HepG2 (cell line): ENCODE results near the gene CIAO3. TPM values are rescaled to one million over a fixed set of nuclear protein-coding genes. Genes with fewer than 3 reads are reported as not detected.

Experiments
- ARID4A ChIP-seq: sonication (generic); formaldehyde crosslinking; IDR thresholded peaks from 2 replicates; pipeline ENCODE4 v1.5.0; 2020; ENCODE audit warnings: mild to moderate bottlenecking, missing genetic modification reagents, borderline replicate concordance
- GPBP1L1 ChIP-seq: sonication (generic); formaldehyde crosslinking; IDR thresholded peaks from 2 replicates; pipeline ENCODE4 v1.5.0; 2020; ENCODE audit warnings: mild to moderate bottlenecking, missing genetic modification reagents
- GTF2F1 ChIP-seq: fragments of 150-350 bp; IDR thresholded peaks from 2 replicates; pipeline ENCODE4 v1.6.1; 2014; ENCODE audit warnings: low read length
- KLF13 ChIP-seq: sonication (generic); formaldehyde crosslinking; IDR thresholded peaks from 2 replicates; pipeline ENCODE4 v1.4.0; 2020; ENCODE audit warnings: mild to moderate bottlenecking, missing genetic modification reagents
- NBN ChIP-seq: fragments of 450-650 bp; conservative IDR thresholded peaks from 2 replicates; pipeline ENCODE4 v1.6.1; 2017
- NR0B2 ChIP-seq: sonication (generic); formaldehyde crosslinking; IDR thresholded peaks from 2 replicates; pipeline ENCODE4 v1.4.0; 2020; ENCODE audit warnings: mild to moderate bottlenecking, missing genetic modification reagents
- PITX1 ChIP-seq: sonication (generic); formaldehyde crosslinking; IDR thresholded peaks from 2 replicates; pipeline ENCODE4 v1.5.1; 2020; ENCODE audit warnings: mild to moderate bottlenecking, missing genetic modification reagents
- TFDP2 ChIP-seq: sonication (generic); formaldehyde crosslinking; IDR thresholded peaks from 2 replicates; pipeline ENCODE4 v1.4.0; 2020; ENCODE audit warnings: missing genetic modification reagents
- TSC22D2 ChIP-seq: sonication (generic); formaldehyde crosslinking; IDR thresholded peaks from 2 replicates; pipeline ENCODE4 v1.5.1; 2020; ENCODE audit warnings: missing genetic modification reagents, mild to moderate bottlenecking, borderline replicate concordance
- XRCC5 ChIP-seq: fragments of 200-400 bp; formaldehyde crosslinking; optimal IDR thresholded peaks from 2 replicates; pipeline ENCODE3; 2017; ENCODE audit warnings: mild to moderate bottlenecking, low read length
- ZBED4 ChIP-seq: sonication (generic); formaldehyde crosslinking; IDR thresholded peaks from 2 replicates; pipeline ENCODE4 v1.4.0; 2020; ENCODE audit warnings: missing genetic modification reagents, borderline replicate concordance
- ZBTB42 ChIP-seq: sonication (generic); formaldehyde crosslinking; IDR thresholded peaks from 2 replicates; pipeline ENCODE4 v1.5.0; 2020; ENCODE audit warnings: mild to moderate bottlenecking, missing genetic modification reagents
- ZNF530 ChIP-seq: sonication (generic); formaldehyde crosslinking; IDR thresholded peaks from 2 replicates; pipeline ENCODE4 v1.5.0; 2020; ENCODE audit warnings: low read depth, mild to moderate bottlenecking, missing genetic modification reagents
- ZNF749 ChIP-seq: sonication (generic); formaldehyde crosslinking; IDR thresholded peaks from 2 replicates; pipeline ENCODE4 v1.8.0; 2022; ENCODE audit warnings: mild to moderate bottlenecking, missing genetic modification reagents, moderate library complexity, borderline replicate concordance
- ZSCAN9 ChIP-seq: IDR thresholded peaks from 2 replicates; pipeline ENCODE4 v1.6.1; 2016; ENCODE audit warnings: borderline replicate concordance
- polyA plus RNA-seq, 8 experiments: library from polyadenylated mRNA; depleted of rRNA in 3 of 8; stranded (reverse) in 7 of 8; unstranded in 1 of 8; fragments of >200 nt; fragmentation: Illumina TruSeq in 4 of 8; extraction: Trizol in 4 of 8; gene quantifications; 2 replicates each; pipeline versions ENCODE4 v1.2.1 to v1.2.3, GENCODE V29; 2011 to 2016; ENCODE audit warnings: low read depth in 4 of 8, missing spikeins in 1 of 8, mixed read lengths in 1 of 8; ENCODE audit not compliant: insufficient read depth in 1 of 8
- total RNA-seq, 5 experiments: library from RNA; depleted of rRNA; stranded (reverse); fragments of >200 nt; fragmentation: Illumina TruSeq; extraction: Trizol; gene quantifications; 2 replicates each; pipeline ENCODE4 v1.2.3, GENCODE V29; 2016; ENCODE audit warnings: low read depth in 1 of 5

The CIAO3 gene
- total and polyA plus RNA-seq, 2 of the 13 experiments (the other 11 are each of a cell fraction or from before 2014, with no cell fraction given): 21.7 to 25.0 TPM

GRCh38 chr16:785563-786535 is 45.1 kb upstream of the CIAO3 start (continued):
- TF ChIP-seq ZBED4 (CRISPR knock-in tag) (0 out of 2 replicates have a peak, but pooled peaks have one; percentile 52), ZNF530 (CRISPR knock-in tag) (no peak), NBN (no peak), TSC22D2 (no peak), PITX1 (CRISPR knock-in tag) (no peak), NR0B2 (CRISPR knock-in tag) (no peak), TFDP2 (no peak), KLF13 (CRISPR knock-in tag) (no peak), ZSCAN9 (CRISPR knock-in tag) (no peak), GPBP1L1 (CRISPR knock-in tag) (no peak), XRCC5 (peak; percentile 38), ARID4A (peak; percentile 46; the same call in 1 of the 2 replicates), GTF2F1 (no peak), ZBTB42 (CRISPR knock-in tag) (no peak), ZNF749 (CRISPR knock-in tag) (no peak)
- TF ChIP-seq, all 625 proteins: peak for 34
